SH-SY5Y (cell line): ENCODE results near the gene TGFB2.

Experiments used
- GATA2 ChIP-seq: IDR thresholded peaks from 2 replicates; pipeline ENCODE4 v1.6.1; 2011; ENCODE audit warnings: mild to moderate bottlenecking, low read depth, low read length
- GATA3 ChIP-seq: IDR thresholded peaks from 2 replicates; pipeline ENCODE4 v1.6.1; 2011; ENCODE audit warnings: low read depth, mild to moderate bottlenecking, low read length, moderate library complexity

GRCh38 chr1:218363141-218363540 lies 18.0 kb downstream of the TGFB2 start:
- TF ChIP-seq GATA2 (no peak), GATA3 (no peak)
